Kidney (tissue), 14 donors: Measurements from ENCODE around the gene SMG6. TPM values are rescaled to one million over a fixed set of nuclear protein-coding genes. Genes with fewer than 3 reads are reported as not detected.

Source experiments
- DNase-seq, 5 donors: peaks; one replicate each; pipeline ENCODE4 v3.0.0-alpha.2; 2013 to 2020
- FAIRE-seq: peaks from 2 replicates; lab custom pipeline; 2012; peaks lifted over from hg19 to GRCh38; lab: Jason Lieb, UNC
- H3K27ac ChIP-seq, 2 donors: one replicate each; pipeline ENCODE4 v1.7.0; 2013; ENCODE audit warnings: low read depth in 2 of 2, low read length in 2 of 2, inconsistent platforms in 1 of 2
- H3K27me3 ChIP-seq: one replicate; pipeline ENCODE4 v1.7.1; 2013; ENCODE audit warnings: low read length, inconsistent platforms; ENCODE audit not compliant: control insufficient read depth, insufficient read depth
- H3K36me3 ChIP-seq, 3 donors: one replicate each; pipeline versions ENCODE4 v1.7.0 to v1.7.1; 2013; ENCODE audit warnings: low read length in 3 of 3, control low read depth in 1 of 3, inconsistent platforms in 1 of 3; ENCODE audit not compliant: insufficient read depth in 3 of 3, control insufficient read depth in 2 of 3
- H3K4me1 ChIP-seq, 3 donors: one replicate each; pipeline versions ENCODE4 v1.7.0 to v1.7.1; 2013; ENCODE audit warnings: low read length in 3 of 3, inconsistent platforms in 1 of 3, low read depth in 1 of 3; ENCODE audit not compliant: control insufficient read depth in 2 of 3, insufficient read depth in 2 of 3
- H3K4me3 ChIP-seq, 3 donors: one replicate each; pipeline versions ENCODE4 v1.7.0 to v1.8.1; 2013; ENCODE audit warnings: low read length in 3 of 3, control low read depth in 1 of 3, inconsistent platforms in 1 of 3
- H3K9ac ChIP-seq, 3 donors: one replicate each; pipeline versions ENCODE4 v1.7.0 to v1.7.1; 2013; ENCODE audit warnings: low read length in 3 of 3, control low read depth in 1 of 3, inconsistent platforms in 1 of 3
- H3K9me3 ChIP-seq, 3 donors: one replicate each; pipeline versions ENCODE4 v1.7.0 to v1.7.1; 2013; ENCODE audit warnings: low read length in 3 of 3, control low read depth in 1 of 3, inconsistent platforms in 1 of 3; ENCODE audit not compliant: control insufficient read depth in 2 of 3, insufficient read depth in 1 of 3
- intact Hi-C: fragments of 100-400 bp; cut with DNase I; formaldehyde crosslinking; loops from one replicate; pipeline ENCODE4 v1.11.1; 2022
- polyA plus RNA-seq: library from polyadenylated mRNA; stranded (reverse); fragments of 350-450 nt; fragmentation: Illumina TruSeq; extraction: RNeasy Lipid Tissue Mini Kit (QIAGEN cat#74804); gene quantifications from one replicate; pipeline ENCODE4 v1.2.3, GENCODE V29; 2014; ENCODE audit warnings: low read depth, low replicate concordance; ENCODE audit not compliant: insufficient read depth
- total RNA-seq: library from RNA; stranded (reverse); fragmentation: NEBNext Ultra II Directional; extraction: Animal tissue kit (Norgen Biotek cat#: 25700); gene quantifications from one replicate; pipeline ENCODE4 v1.2.1, GENCODE V29; 2021
- TF ChIP-seq, protein P1 (sequence below): IDR thresholded peaks from 3 replicates; pipeline ENCODE4 v1.5.1; 2012; ENCODE audit warnings: mild to moderate bottlenecking, moderate library complexity, borderline replicate concordance; ENCODE audit not compliant: insufficient read depth; ENCODE audit errors: extremely low read depth
- donor health status: control.
- donor health status: control.
- donor health status: control.
- donor health status: control.
- donor health status: control.
- donor health status: DM: yes; HTN: yes; CAD: no.
- donor health status: Normal renal cell carcinoma (clear cell type).

Gene SMG6
- total and polyA plus RNA-seq, 2 donors from 2014 or later, result 20.6 to 37.3 TPM

DNA sequence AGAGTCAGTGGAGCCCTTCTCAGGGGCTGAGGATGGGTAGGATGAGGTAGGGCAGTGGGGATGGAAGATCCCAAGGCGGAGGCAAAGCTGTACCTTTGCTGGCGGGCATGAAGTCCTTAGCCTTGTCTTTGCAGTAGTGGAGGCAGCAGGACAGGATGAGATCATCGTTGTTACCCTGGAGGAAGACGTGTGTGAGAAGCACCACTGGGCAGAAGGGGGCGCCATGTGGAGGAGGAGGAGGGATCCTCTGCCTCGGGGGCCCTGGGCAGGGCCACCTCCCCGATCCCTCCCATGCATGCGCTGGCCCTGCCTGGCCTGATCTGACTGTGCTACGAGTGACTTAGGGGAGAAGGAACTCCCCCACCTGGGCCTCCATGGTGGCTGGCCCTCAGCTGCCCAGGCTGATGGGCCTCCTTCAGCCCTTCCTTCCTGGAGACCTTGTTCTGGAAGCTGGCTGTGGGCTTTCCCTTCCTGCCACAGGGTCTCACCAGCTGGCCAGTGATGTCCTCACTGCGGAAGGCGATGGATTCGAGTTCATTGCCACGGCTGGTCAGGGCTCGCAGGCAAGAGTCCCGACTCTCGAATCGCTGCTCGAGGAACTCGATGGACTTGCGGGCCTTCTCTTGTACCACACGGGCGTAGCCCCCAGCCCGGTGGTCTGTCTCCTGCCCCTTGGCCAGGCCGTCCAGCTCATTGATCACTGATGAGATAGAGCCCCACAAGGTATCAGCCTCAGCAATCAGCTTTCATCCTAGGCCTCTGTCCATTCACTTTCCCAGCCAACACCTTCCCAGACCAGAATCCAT lies 238.4 kb downstream of the SMG6 start:
- peaks cover 0 to 6% (median 0%) of the 10 kb centered on the region in 3 donors for H3K36me3 ChIP-seq
- peaks cover 2% of the 10 kb centered on the region for H3K27me3 ChIP-seq
- DNase-seq, result peak in 3 of 5 donors; percentile 56 to 84 (median 76)

DNA sequence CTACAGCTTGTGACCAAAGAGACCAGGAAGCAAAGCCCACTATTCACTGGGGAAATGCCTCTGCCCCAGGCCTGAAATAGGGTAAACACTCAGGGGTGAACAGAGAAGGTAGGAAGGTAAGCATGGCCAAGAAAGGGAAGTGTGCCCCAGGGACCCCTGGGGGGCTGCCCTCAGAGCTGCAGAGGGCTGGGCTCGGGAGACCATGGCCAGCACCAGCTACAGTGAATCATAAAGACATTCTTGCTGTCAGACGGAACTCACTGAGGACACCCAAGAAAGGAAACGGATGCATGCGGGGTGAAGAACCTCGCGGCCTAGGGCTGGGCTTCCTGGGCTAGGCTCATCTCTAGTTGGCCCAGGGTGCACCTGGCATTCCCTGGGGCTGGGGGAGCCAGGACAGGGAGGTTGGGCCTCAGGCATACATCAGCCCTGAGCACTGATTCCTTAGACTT lies 239.0 kb downstream of the SMG6 start:
- Histone ChIP-seq H3K4me1 (peaks cover 0 to 18% (median 7%) of the 10 kb centered on the region in 3 donors), H3K27me3 (peaks cover 2% of the 10 kb centered on the region), H3K36me3 (peaks cover 0 to 6% (median 0%) of the 10 kb centered on the region in 3 donors), H3K9ac (no peak overlapping the region), H3K4me3 (no peak overlapping the region), H3K9me3 (no peaks in the 10 kb centered on the region), H3K27ac (peak overlapping the region; percentile 29 to 38)
- intact Hi-C loops, result no loop called here
- FAIRE-seq (no peak), DNase-seq (peak in 3 of 5 donors; percentile 28 to 56 (median 53))
- TF ChIP-seq, protein P1, sequence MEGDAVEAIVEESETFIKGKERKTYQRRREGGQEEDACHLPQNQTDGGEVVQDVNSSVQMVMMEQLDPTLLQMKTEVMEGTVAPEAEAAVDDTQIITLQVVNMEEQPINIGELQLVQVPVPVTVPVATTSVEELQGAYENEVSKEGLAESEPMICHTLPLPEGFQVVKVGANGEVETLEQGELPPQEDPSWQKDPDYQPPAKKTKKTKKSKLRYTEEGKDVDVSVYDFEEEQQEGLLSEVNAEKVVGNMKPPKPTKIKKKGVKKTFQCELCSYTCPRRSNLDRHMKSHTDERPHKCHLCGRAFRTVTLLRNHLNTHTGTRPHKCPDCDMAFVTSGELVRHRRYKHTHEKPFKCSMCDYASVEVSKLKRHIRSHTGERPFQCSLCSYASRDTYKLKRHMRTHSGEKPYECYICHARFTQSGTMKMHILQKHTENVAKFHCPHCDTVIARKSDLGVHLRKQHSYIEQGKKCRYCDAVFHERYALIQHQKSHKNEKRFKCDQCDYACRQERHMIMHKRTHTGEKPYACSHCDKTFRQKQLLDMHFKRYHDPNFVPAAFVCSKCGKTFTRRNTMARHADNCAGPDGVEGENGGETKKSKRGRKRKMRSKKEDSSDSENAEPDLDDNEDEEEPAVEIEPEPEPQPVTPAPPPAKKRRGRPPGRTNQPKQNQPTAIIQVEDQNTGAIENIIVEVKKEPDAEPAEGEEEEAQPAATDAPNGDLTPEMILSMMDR, result no peak

More for the DNA sequence above, 238.4 kb downstream of the SMG6 start:
- TF ChIP-seq, protein P1, result no peak
- H3K9me3 ChIP-seq, result no peaks in the 10 kb centered on the region
- H3K9ac ChIP-seq, result no peak overlapping the region
- H3K27ac ChIP-seq, result peak overlapping the region; percentile 29 to 59
- FAIRE-seq, result no peak
- H3K4me3 ChIP-seq, result no peak overlapping the region
- intact Hi-C loops, result no loop called here
- H3K4me1 ChIP-seq, result peaks cover 0 to 16% (median 7%) of the 10 kb centered on the region in 3 donors

DNA sequence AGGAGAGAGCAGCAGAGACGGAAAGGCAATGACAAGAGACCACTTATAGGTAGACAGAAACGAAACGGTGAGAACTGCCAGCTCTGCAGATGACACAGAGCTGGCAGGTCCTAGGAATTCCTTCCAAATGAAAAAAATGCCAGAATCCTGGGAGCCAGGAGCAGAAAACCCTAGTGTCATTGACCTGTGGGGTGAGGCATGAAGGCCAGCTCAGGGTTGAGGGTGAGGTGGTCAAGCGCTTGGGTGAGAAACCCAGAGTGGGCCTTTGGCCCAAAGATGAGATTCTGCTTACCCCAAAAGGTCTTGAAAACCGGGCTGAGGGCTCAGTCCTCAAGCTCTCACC lies 239.5 kb downstream of the SMG6 start:
- no peak overlapping the region for H3K9ac ChIP-seq
- peak overlapping the region; percentile 2 to 56 for H3K27ac ChIP-seq
- DNase-seq, result peak in 1 of 5 donors; percentile 24
- no peak overlapping the region for H3K4me3 ChIP-seq
- peaks cover 0 to 18% (median 7%) of the 10 kb centered on the region in 3 donors for H3K4me1 ChIP-seq
- no peaks in the 10 kb centered on the region for H3K9me3 ChIP-seq
- TF ChIP-seq, protein P1, result no peak
- intact Hi-C loops, result no loop called here
- H3K27me3 ChIP-seq, result peaks cover 2% of the 10 kb centered on the region
- peaks cover 0 to 6% (median 0%) of the 10 kb centered on the region in 3 donors for H3K36me3 ChIP-seq
- FAIRE-seq, result no peak
